Mesodermal cell (in vitro differentiated cells): ENCODE data around the gene NAA80.

ENCODE experiments used
- H3K27ac ChIP-seq: 2 replicates; pipeline ENCODE4 v1.7.0; 2013; ENCODE audit warnings: mild to moderate bottlenecking, low read depth, low read length, moderate library complexity; ENCODE audit not compliant: severe bottlenecking
- H3K36me3 ChIP-seq: 2 replicates; pipeline ENCODE4 v1.7.1; 2013; ENCODE audit warnings: mild to moderate bottlenecking, low read length, moderate library complexity; ENCODE audit not compliant: control insufficient read depth, insufficient read depth
- H3K4me1 ChIP-seq: one replicate; pipeline ENCODE4 v1.7.1; 2013; ENCODE audit warnings: mild to moderate bottlenecking, low read length; ENCODE audit not compliant: insufficient read depth, control insufficient read depth, poor library complexity, severe bottlenecking
- H3K4me3 ChIP-seq: 2 replicates; pipeline ENCODE4 v1.7.0; 2013; ENCODE audit warnings: low read length, control low read depth, mild to moderate bottlenecking; ENCODE audit not compliant: insufficient read depth, poor library complexity, severe bottlenecking; ENCODE audit errors: extremely low read depth
- H3K9me3 ChIP-seq: 2 replicates; pipeline ENCODE4 v1.7.1; 2013; ENCODE audit warnings: mild to moderate bottlenecking, low read length, moderate library complexity; ENCODE audit not compliant: control insufficient read depth
- WGBS, 2 experiments: methylation state at CpG; one replicate each; pipeline ENCODE4 v1.1.5; 2013; ENCODE audit warnings: missing lambda C conversion rate in 2 of 2; ENCODE audit not compliant: insufficient coverage in 2 of 2; 5-methylcytosine and 5-hydroxymethylcytosine counted together

Gene NAA80

GRCh38 chr3:50304601-50305000 is 5.4 kb upstream of the NAA80 start:
- Histone ChIP-seq H3K4me1 (peaks cover 5% of the 10 kb centered on the region), H3K27ac (no peak overlapping the region), H3K36me3 (no peaks in the 10 kb centered on the region), H3K9me3 (peaks cover 21% of the 10 kb centered on the region), H3K4me3 (no peak overlapping the region)

GRCh38 chr3:50303013-50303815 is 4.0 kb upstream of the NAA80 start, which contains the start of gene HYAL1:
HYAL1 (minus strand) TSS chr3:50303574; CDS start chr3:50302956, 618 bp downstream.
- H3K36me3 ChIP-seq, result no peaks in the 10 kb centered on the region
- WGBS, 2 experiments, result 79 to 84% methylated on average over 7 to 12 of the region's 14 CpGs
- H3K9me3 ChIP-seq, result peaks cover 15% of the 10 kb centered on the region
- no peak within 1 kb of the TSS for H3K4me3 ChIP-seq
- H3K27ac ChIP-seq, result no peak within 1 kb of the TSS
- peaks cover 5% of the 10 kb centered on the region for H3K4me1 ChIP-seq

GRCh38 chr3:50302095-50303012 is 3.1 kb upstream of the NAA80 start:
- Histone ChIP-seq H3K4me3 (no peak overlapping the region), H3K27ac (no peak overlapping the region), H3K36me3 (no peaks in the 10 kb centered on the region), H3K4me1 (peaks cover 5% of the 10 kb centered on the region), H3K9me3 (peaks cover 15% of the 10 kb centered on the region)
- WGBS, 2 experiments, result 94 to 96% methylated on average over 31 to 32 of the region's 32 CpGs

- H3K27ac ChIP-seq, result peak overlapping the region; percentile 78
- peak overlapping the region; percentile 82 for H3K4me3 ChIP-seq
- peaks cover 7% of the 10 kb centered on the region for H3K36me3 ChIP-seq
- peaks cover 3% of the 10 kb centered on the region for H3K9me3 ChIP-seq
- H3K4me1 ChIP-seq, result peaks cover 5% of the 10 kb centered on the region
- 97% methylated on average over 4 to 6 of the region's 6 CpGs for WGBS, 2 experiments
These were observed 1.6 kb upstream of the NAA80 start for GRCh38 chr3:50300681-50301254.

GRCh38 chr3:50299929-50300680 is 900 bp upstream of the NAA80 start:
- H3K27ac ChIP-seq, result peak overlapping the region; percentile 78

GRCh38 chr3:50299638-50299928 is 378 bp upstream of the NAA80 start:
- Histone ChIP-seq H3K27ac (peak overlapping the region; percentile 78), H3K4me1 (peaks cover 5% of the 10 kb centered on the region), H3K4me3 (peak overlapping the region; percentile 82)

More at GRCh38 chr3:50299929-50300680, 900 bp upstream of the NAA80 start:
- peaks cover 7% of the 10 kb centered on the region for H3K36me3 ChIP-seq
- H3K9me3 ChIP-seq, result peaks cover 3% of the 10 kb centered on the region
- H3K4me1 ChIP-seq, result peaks cover 5% of the 10 kb centered on the region
- 78% methylated on average over 12 of the region's 12 CpGs for WGBS, 2 experiments
- peak overlapping the region; percentile 82 for H3K4me3 ChIP-seq

GRCh38 chr3:50297896-50298725 is 1.1 kb downstream of the NAA80 start:
- peaks cover 7% of the 10 kb centered on the region for H3K36me3 ChIP-seq
- 77 to 80% methylated on average over 4 to 9 of the region's 9 CpGs for WGBS, 2 experiments
- no peak overlapping the region for H3K27ac ChIP-seq
- peak overlapping the region; percentile 82 for H3K4me3 ChIP-seq
- no peaks in the 10 kb centered on the region for H3K9me3 ChIP-seq
- H3K4me1 ChIP-seq, result peaks cover 5% of the 10 kb centered on the region

More at GRCh38 chr3:50299638-50299928, 378 bp upstream of the NAA80 start:
- peaks cover 1% of the 10 kb centered on the region for H3K9me3 ChIP-seq
- WGBS, 2 experiments, result 5 to 6% methylated on average over 12 of the region's 12 CpGs
- H3K36me3 ChIP-seq, result peaks cover 7% of the 10 kb centered on the region

- 91 to 100% methylated on average over 1 to 2 of the region's 2 CpGs for WGBS, 2 experiments
- peaks cover 7% of the 10 kb centered on the region for H3K36me3 ChIP-seq
These were observed 1.8 kb downstream of the NAA80 start for GRCh38 chr3:50297384-50297775.

GRCh38 chr3:50296721-50297383 is 2.4 kb downstream of the NAA80 start:
- H3K9me3 ChIP-seq, result no peaks in the 10 kb centered on the region
- H3K4me1 ChIP-seq, result peaks cover 10% of the 10 kb centered on the region
- H3K36me3 ChIP-seq, result peaks cover 7% of the 10 kb centered on the region
- WGBS, 2 experiments, result 98 to 99% methylated on average over 17 to 18 of the region's 18 CpGs
- H3K27ac ChIP-seq, result no peak overlapping the region
- H3K4me3 ChIP-seq, result no peak overlapping the region

More at GRCh38 chr3:50297384-50297775, 1.8 kb downstream of the NAA80 start:
- peaks cover 10% of the 10 kb centered on the region for H3K4me1 ChIP-seq
- no peak overlapping the region for H3K4me3 ChIP-seq
- no peak overlapping the region for H3K27ac ChIP-seq
- no peaks in the 10 kb centered on the region for H3K9me3 ChIP-seq
